OCI-LY7 (cell line): ENCODE measurements around the gene TLR5. TPM values are rescaled to one million over a fixed set of nuclear protein-coding genes. Genes with fewer than 3 reads are reported as not detected.

Experiments
- BruUV-seq: library from RNA; stranded (reverse); fragments of 400-500 nt; replicated peaks from 2 replicates; lab custom pipeline; 2021; lab: Mats Ljungman, UMichigan
- CTCF ChIA-PET: fragments of 300-600 bp; sonication (Branson Sonifier 250); formaldehyde crosslinking; loops from one replicate; lab custom pipeline; 2022; ENCODE audit warnings: antibody characterized with exemption; ENCODE audit not compliant: unreplicated experiment; lab: Charles Lee
- POLR2A ChIA-PET: fragments of 300-600 bp; sonication (Branson Sonifier 250); formaldehyde crosslinking; loops from one replicate; lab custom pipeline; 2022; ENCODE audit warnings: antibody characterized with exemption; lab: Charles Lee
- DNase-seq: peaks from one replicate; pipeline ENCODE4 v3.0.0-alpha.2; 2015; ENCODE audit warnings: low spot score
- H2AFZ ChIP-seq: fragments of 200-600 bp; sonication (generic), shearing (Covaris generic); 2 replicates; pipeline ENCODE4 v1.6.1; 2014; ENCODE audit warnings: mild to moderate bottlenecking, antibody characterized with exemption, low read length, moderate library complexity
- H3K27ac ChIP-seq: fragments of 200-600 bp; sonication (generic); 2 replicates; pipeline ENCODE4 v1.5.1; 2014; ENCODE audit warnings: mixed run types, low read depth, mild to moderate bottlenecking, moderate library complexity, low read length, inconsistent platforms; ENCODE audit not compliant: poor library complexity, severe bottlenecking
- H3K36me3 ChIP-seq: fragments of 200-600 bp; sonication (generic); 2 replicates; pipeline ENCODE4 v1.6.1; 2014; ENCODE audit warnings: mild to moderate bottlenecking, antibody characterized with exemption, low read length, moderate library complexity, mixed read lengths; ENCODE audit not compliant: insufficient read depth
- H3K4me1 ChIP-seq: fragments of 200-600 bp; sonication (generic); 2 replicates; pipeline ENCODE4 v1.5.1; 2014; ENCODE audit warnings: mild to moderate bottlenecking, low read length; ENCODE audit not compliant: insufficient read depth, poor library complexity, severe bottlenecking
- H3K4me2 ChIP-seq: fragments of 200-600 bp; sonication (generic); 2 replicates; pipeline ENCODE4 v1.6.1; 2014; ENCODE audit warnings: mild to moderate bottlenecking, low read length
- H3K4me3 ChIP-seq: fragments of 200-600 bp; sonication (generic); 2 replicates; pipeline ENCODE4 v1.5.1; 2014; ENCODE audit warnings: mild to moderate bottlenecking, low read depth, low read length; ENCODE audit not compliant: poor library complexity, severe bottlenecking
- H3K79me2 ChIP-seq: fragments of 200-600 bp; sonication (generic); 2 replicates; pipeline ENCODE4 v1.6.1; 2016; ENCODE audit warnings: low read depth, mild to moderate bottlenecking, low read length, moderate library complexity, mixed read lengths; ENCODE audit not compliant: insufficient read depth
- H3K9me2 ChIP-seq: fragments of 200-600 bp; sonication (generic); 2 replicates; pipeline ENCODE4 v1.6.1; 2016; ENCODE audit warnings: mild to moderate bottlenecking, low read length, mixed read lengths; ENCODE audit not compliant: insufficient read depth
- H3K9me3 ChIP-seq: fragments of 200-600 bp; sonication (generic); 2 replicates; pipeline ENCODE4 v1.6.1; 2014; ENCODE audit warnings: mild to moderate bottlenecking, mixed run types, low read length, mixed read lengths
- H4K20me1 ChIP-seq: fragments of 200-600 bp; sonication (generic); 2 replicates; pipeline ENCODE4 v1.6.1; 2014; ENCODE audit warnings: mild to moderate bottlenecking, antibody characterized with exemption, low read length, moderate library complexity, mixed read lengths; ENCODE audit not compliant: insufficient read depth
- EZH2phosphoT487 ChIP-seq: fragments of 200-600 bp; sonication (generic); IDR thresholded peaks from 2 replicates; pipeline ENCODE4 v1.6.1; 2018; ENCODE audit warnings: low read depth, borderline replicate concordance, mild to moderate bottlenecking, mixed run types, antibody characterized with exemption, low read length, moderate library complexity, mixed read lengths
- intact Hi-C: fragments of 100-400 bp; cut with micrococcal nuclease; formaldehyde crosslinking; loops from one replicate; pipeline ENCODE4 v1.10.0; 2022; ENCODE audit not compliant: unreplicated experiment
- total RNA-seq, 2 experiments: library from RNA; depleted of rRNA in 1 of 2; stranded (reverse); fragments of >200 nt in 1 of 2; shearing (Covaris generic) in 1 of 2; gene quantifications; 2 replicates each; pipeline ENCODE4 v1.2.3, GENCODE V29; 2014 to 2022
- TF ChIP-seq, protein P1 (sequence below): fragments of 200-600 bp; sonication (generic); conservative IDR thresholded peaks from 2 replicates; pipeline ENCODE4 v1.5.1; 2014; ENCODE audit warnings: mild to moderate bottlenecking, antibody characterized with exemption, low read length, moderate library complexity, mixed read lengths

Gene TLR5
- total RNA-seq, 2 experiments from 2014 or later = not detected

GRCh38 chr1:223189525-223189902 is 46.5 kb upstream of the TLR5 start:
- Histone ChIP-seq H3K4me3 (no peak overlapping the region), H3K4me2 (no peak overlapping the region), H3K79me2 (no peaks in the 10 kb centered on the region), H3K9me2 (no peaks in the 10 kb centered on the region), H3K36me3 (no peaks in the 10 kb centered on the region), H2AFZ (no peak overlapping the region), H3K9me3 (no peaks in the 10 kb centered on the region), H3K4me1 (no peaks in the 10 kb centered on the region), H3K27ac (no peak overlapping the region), H4K20me1 (no peaks in the 10 kb centered on the region)
- POLR2A ChIA-PET = no interaction called here
- CTCF ChIA-PET = no interaction called here
- TF ChIP-seq EZH2phosphoT487 = no peak
- TF ChIP-seq, protein P1, sequence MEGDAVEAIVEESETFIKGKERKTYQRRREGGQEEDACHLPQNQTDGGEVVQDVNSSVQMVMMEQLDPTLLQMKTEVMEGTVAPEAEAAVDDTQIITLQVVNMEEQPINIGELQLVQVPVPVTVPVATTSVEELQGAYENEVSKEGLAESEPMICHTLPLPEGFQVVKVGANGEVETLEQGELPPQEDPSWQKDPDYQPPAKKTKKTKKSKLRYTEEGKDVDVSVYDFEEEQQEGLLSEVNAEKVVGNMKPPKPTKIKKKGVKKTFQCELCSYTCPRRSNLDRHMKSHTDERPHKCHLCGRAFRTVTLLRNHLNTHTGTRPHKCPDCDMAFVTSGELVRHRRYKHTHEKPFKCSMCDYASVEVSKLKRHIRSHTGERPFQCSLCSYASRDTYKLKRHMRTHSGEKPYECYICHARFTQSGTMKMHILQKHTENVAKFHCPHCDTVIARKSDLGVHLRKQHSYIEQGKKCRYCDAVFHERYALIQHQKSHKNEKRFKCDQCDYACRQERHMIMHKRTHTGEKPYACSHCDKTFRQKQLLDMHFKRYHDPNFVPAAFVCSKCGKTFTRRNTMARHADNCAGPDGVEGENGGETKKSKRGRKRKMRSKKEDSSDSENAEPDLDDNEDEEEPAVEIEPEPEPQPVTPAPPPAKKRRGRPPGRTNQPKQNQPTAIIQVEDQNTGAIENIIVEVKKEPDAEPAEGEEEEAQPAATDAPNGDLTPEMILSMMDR = no peak
- DNase-seq = no peak
- intact Hi-C loops = no loop called here
- BruUV-seq = no TSS peak

DNA sequence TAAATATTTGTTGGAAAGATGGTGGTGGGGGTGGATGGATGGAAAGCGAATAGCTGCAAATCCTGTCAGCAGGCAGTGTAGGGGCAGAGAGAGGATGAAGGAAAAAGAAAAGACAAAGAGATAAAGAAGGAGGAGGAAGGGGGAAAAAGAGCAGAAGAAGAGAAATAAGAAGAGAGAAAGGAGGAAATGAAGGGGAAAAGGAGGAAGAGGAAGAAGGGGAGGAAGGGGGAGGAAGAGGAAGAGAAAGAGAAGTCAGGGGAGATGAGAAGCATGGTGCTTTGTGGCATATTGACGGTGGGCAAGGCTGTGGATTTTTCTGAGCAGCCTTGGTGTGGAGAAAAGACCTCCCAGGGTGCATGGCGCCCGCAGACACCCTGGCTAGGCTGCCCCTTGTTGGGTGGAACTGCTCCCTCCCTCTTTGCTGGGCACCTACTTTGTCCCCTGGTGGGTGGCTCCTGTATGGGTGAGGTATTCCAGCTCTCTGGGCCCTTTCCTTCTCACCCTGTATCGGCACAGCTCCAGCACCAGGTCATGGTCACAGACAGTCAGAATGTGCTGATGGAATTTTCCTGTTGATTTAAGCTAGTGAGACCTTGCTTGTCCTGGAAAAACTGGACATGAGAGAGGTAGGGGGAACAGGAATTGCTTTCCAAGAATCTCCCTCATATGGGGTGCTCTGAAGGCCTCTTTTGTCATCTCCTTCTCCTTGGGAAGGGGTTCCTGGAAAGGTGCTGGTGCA is 45.7 kb upstream of the TLR5 start:
- intact Hi-C loops = no loop called here
- ChIA-PET POLR2A (no interaction called here), CTCF (no interaction called here)

DNA sequence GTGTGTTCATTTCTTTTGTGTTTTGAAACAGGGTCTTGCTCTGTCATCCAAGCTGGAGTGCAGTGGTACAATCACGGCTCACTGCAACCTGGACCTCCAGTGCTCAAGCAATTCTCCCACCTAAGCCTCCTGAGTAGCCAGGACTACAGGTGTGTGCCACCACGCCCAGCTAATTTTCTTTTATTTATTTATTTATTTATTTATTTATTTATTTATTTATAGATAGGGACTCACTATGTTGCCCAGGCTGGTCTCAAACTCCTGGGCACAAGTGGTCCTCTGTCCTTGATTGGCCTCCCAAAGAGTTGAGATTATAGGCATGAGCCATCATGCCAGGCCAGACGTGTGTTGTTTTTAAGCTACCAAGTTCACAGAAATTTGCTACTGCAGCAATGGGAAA is 43.8 kb upstream of the TLR5 start:
- Histone ChIP-seq H3K79me2 (no peaks in the 10 kb centered on the region), H3K9me2 (no peaks in the 10 kb centered on the region), H3K36me3 (no peaks in the 10 kb centered on the region), H3K4me2 (no peak overlapping the region), H3K4me1 (no peaks in the 10 kb centered on the region), H3K4me3 (no peak overlapping the region), H3K27ac (no peak overlapping the region), H3K9me3 (no peaks in the 10 kb centered on the region), H2AFZ (no peak overlapping the region), H4K20me1 (no peaks in the 10 kb centered on the region)
- ChIA-PET POLR2A (interaction anchor here (0.9 kb wide), 1 partner anchor 11 kb away, joined by 6 read pairs; no protein-coding TSS in a partner anchor), CTCF (no interaction called here)
- intact Hi-C loops = no loop called here
- TF ChIP-seq EZH2phosphoT487 = no peak
- TF ChIP-seq, protein P1 = no peak
- DNase-seq = no peak
- BruUV-seq = no TSS peak

More for the DNA sequence above, 45.7 kb upstream of the TLR5 start:
- no peak for TF ChIP-seq EZH2phosphoT487
- TF ChIP-seq, protein P1 = no peak
- Histone ChIP-seq H3K9me2 (no peaks in the 10 kb centered on the region), H3K4me1 (no peaks in the 10 kb centered on the region), H3K9me3 (no peaks in the 10 kb centered on the region), H3K4me3 (no peak overlapping the region), H3K36me3 (no peaks in the 10 kb centered on the region), H2AFZ (no peak overlapping the region), H3K27ac (no peak overlapping the region), H3K79me2 (no peaks in the 10 kb centered on the region), H4K20me1 (no peaks in the 10 kb centered on the region), H3K4me2 (no peak overlapping the region)
- DNase-seq = no peak
- no TSS peak for BruUV-seq
